Large intestine (tissue), 3 donors: ENCODE results near the gene GTPBP1. TPM values are rescaled to one million over a fixed set of nuclear protein-coding genes. Genes with fewer than 3 reads are reported as not detected.
A peak's percentile ranks its signal among the peaks of the same experiment; 100 is the strongest.

Experiments
- DNase-seq, 2 donors: peaks; one replicate each; pipeline versions ENCODE4 v3.0.0 to v3.0.0-alpha.2; 2013
- H3K27ac ChIP-seq: one replicate; pipeline ENCODE4 v1.5.1; 2013; ENCODE audit warnings: low read length
- H3K27me3 ChIP-seq: 2 replicates; pipeline ENCODE4 v1.6.1; 2013; ENCODE audit warnings: low read length; ENCODE audit not compliant: control insufficient read depth, insufficient read depth
- H3K36me3 ChIP-seq: 2 replicates; pipeline ENCODE4 v1.6.1; 2013; ENCODE audit warnings: low read length; ENCODE audit not compliant: control insufficient read depth, insufficient read depth
- H3K4me1 ChIP-seq: one replicate; pipeline ENCODE4 v1.6.1; 2013; ENCODE audit warnings: low read length; ENCODE audit not compliant: control insufficient read depth, insufficient read depth
- H3K4me3 ChIP-seq: one replicate; pipeline ENCODE4 v1.5.1; 2013; ENCODE audit warnings: low read length
- H3K9me3 ChIP-seq: one replicate; pipeline ENCODE4 v1.6.1; 2013; ENCODE audit warnings: mild to moderate bottlenecking, low read depth, low read length, moderate library complexity; ENCODE audit not compliant: control insufficient read depth
- WGBS: methylation state at CpG from one replicate; pipeline ENCODE4 v1.1.5; 2013; ENCODE audit warnings: low lambda C conversion rate; ENCODE audit not compliant: insufficient coverage; 5-methylcytosine and 5-hydroxymethylcytosine counted together
- polyA plus RNA-seq: library from polyadenylated mRNA; unstranded; fragments of 120-200 nt; gene quantifications from one replicate; pipeline ENCODE4 v1.2.1, GENCODE V29; 2013

Gene GTPBP1
- polyA plus RNA-seq, 1 donor: 57.4 TPM

DNA sequence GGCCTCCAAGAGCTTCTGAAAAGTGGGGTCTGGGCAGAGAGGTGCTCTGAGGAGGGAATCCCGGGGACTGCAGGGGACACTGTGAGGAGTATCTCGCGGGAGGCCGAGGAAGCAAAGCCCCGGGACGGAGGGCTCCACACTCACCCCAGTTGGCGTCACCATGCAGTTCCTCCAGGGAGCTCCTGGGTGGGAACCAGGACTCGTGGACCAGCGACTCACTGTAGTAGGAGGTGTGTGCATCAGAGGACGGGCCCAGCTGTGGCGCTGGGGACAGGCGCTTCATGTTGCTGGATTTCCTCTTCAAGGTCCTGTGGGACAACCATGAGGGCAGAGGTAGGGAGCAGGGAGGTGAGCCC, 45.3 kb downstream of the GTPBP1 start:
- H3K4me1 ChIP-seq: peaks cover 10% of the 10 kb centered on the region
- H3K36me3 ChIP-seq: peaks cover 51% of the 10 kb centered on the region
- no peak overlapping the region for H3K4me3 ChIP-seq
- no peaks in the 10 kb centered on the region for H3K9me3 ChIP-seq
- H3K27ac ChIP-seq: no peak overlapping the region
- DNase-seq: no peak
- H3K27me3 ChIP-seq: no peaks in the 10 kb centered on the region
- WGBS: no CpG with 5 or more reads among the region's 12 CpGs

DNA sequence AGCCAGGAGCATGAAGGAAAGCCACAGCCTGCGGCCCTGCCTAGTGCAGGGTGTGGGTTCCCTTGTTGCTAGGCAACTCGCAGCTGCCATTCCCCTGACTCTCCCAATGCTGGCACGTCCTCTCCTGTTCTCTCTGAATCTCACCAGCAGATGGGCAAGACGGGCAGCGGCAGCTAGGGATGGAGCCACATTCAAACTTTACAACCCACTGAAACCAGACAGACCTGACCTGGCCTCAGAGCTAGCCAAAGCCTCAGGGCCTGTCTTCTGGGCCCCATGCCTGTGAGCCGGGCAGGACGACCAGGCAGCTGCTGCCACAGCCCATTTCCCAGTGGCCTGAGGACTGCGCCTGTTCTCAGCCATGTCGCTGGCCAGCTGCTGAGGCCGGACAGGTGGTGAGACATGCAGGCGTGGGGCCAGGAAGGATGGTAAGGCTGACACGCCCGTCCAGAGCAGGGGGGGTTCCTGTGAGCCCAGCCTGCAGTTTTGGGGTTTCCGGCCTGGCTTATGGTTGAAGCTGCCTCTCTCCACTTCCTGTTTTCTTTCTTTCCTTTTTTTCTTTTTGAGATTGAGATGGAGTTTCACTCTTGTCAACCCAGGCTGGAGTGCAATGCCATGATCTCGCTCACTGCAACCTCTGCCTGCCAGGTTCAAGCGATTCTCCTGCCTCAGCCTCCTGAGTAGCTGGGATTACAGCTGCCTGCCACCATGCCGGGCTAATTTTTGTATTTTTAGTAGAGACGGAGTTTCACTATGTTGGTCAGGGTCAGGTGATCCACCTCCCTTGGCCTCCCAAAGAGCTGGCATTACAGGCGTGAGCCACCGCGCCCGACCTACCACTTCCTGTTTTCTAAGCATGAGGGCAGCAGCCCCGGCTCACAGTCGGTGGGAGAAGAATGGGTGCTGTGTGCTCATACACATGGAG, 45.9 kb downstream of the GTPBP1 start:
- DNase-seq: no peak
- H3K36me3 ChIP-seq: peaks cover 46% of the 10 kb centered on the region
- no peaks in the 10 kb centered on the region for H3K9me3 ChIP-seq
- no peak overlapping the region for H3K27ac ChIP-seq
- WGBS: 80% methylated on average over 1 of the region's 24 CpGs
- peaks cover 10% of the 10 kb centered on the region for H3K4me1 ChIP-seq
- H3K27me3 ChIP-seq: no peaks in the 10 kb centered on the region
- no peak overlapping the region for H3K4me3 ChIP-seq

- Histone ChIP-seq H3K9me3 (no peaks in the 10 kb centered on the region), H3K27me3 (no peaks in the 10 kb centered on the region), H3K27ac (peak overlapping the region; percentile 96), H3K4me1 (peaks cover 10% of the 10 kb centered on the region), H3K4me3 (peak overlapping the region; percentile 54), H3K36me3 (peaks cover 35% of the 10 kb centered on the region)
- peak; percentile 65 to 85 for DNase-seq
- WGBS: 20% methylated on average over 1 of the region's 12 CpGs
Measured at GRCh38 chr22:38753948-38754750, 48.4 kb downstream of the GTPBP1 start.

GRCh38 chr22:38754751-38755154, 49.0 kb downstream of the GTPBP1 start:
- DNase-seq: no peak
- peak overlapping the region; percentile 96 for H3K27ac ChIP-seq
- H3K4me3 ChIP-seq: peak overlapping the region; percentile 54
- WGBS: no CpG with 5 or more reads among the region's 12 CpGs
- peaks cover 29% of the 10 kb centered on the region for H3K36me3 ChIP-seq
- H3K9me3 ChIP-seq: no peaks in the 10 kb centered on the region
- no peaks in the 10 kb centered on the region for H3K27me3 ChIP-seq
- peaks cover 10% of the 10 kb centered on the region for H3K4me1 ChIP-seq

GRCh38 chr22:38755155-38755910, 49.6 kb downstream of the GTPBP1 start:
- peak; percentile 82 to 91 for DNase-seq
- H3K4me1 ChIP-seq: peaks cover 10% of the 10 kb centered on the region
- H3K4me3 ChIP-seq: peak overlapping the region; percentile 54

GRCh38 chr22:38755911-38756532, 50.3 kb downstream of the GTPBP1 start, which contains the start of gene SUN2:
Gene SUN2, minus strand, starts transcription at chr22:38755998. Its CDS starts 3,370 bp downstream, at chr22:38752628.
- Histone ChIP-seq H3K4me1 (peaks cover 10% of the 10 kb centered on the region), H3K9me3 (no peaks in the 10 kb centered on the region), H3K27ac (peak within 1 kb of the TSS; percentile 96), H3K4me3 (peak within 1 kb of the TSS; percentile 58), H3K36me3 (peaks cover 16% of the 10 kb centered on the region), H3K27me3 (no peaks in the 10 kb centered on the region)
- DNase-seq: peak; percentile 88 to 93
- no CpG with 5 or more reads among the region's 68 CpGs for WGBS

More at GRCh38 chr22:38755155-38755910, 49.6 kb downstream of the GTPBP1 start:
- Histone ChIP-seq H3K27ac (peak overlapping the region; percentile 96), H3K27me3 (no peaks in the 10 kb centered on the region), H3K9me3 (no peaks in the 10 kb centered on the region), H3K36me3 (peaks cover 23% of the 10 kb centered on the region)
- WGBS: no CpG with 5 or more reads among the region's 74 CpGs

- H3K36me3 ChIP-seq: peaks cover 8% of the 10 kb centered on the region
- no peaks in the 10 kb centered on the region for H3K27me3 ChIP-seq
- peak overlapping the region; percentile 58 for H3K4me3 ChIP-seq
- H3K9me3 ChIP-seq: no peaks in the 10 kb centered on the region
- WGBS: 100% methylated on average over 1 of the region's 17 CpGs
- H3K27ac ChIP-seq: no peak overlapping the region
- DNase-seq: no peak
- peaks cover 10% of the 10 kb centered on the region for H3K4me1 ChIP-seq
Measured at GRCh38 chr22:38756711-38757463, 51.1 kb downstream of the GTPBP1 start.

- H3K27me3 ChIP-seq: no peaks in the 10 kb centered on the region
- H3K4me1 ChIP-seq: peaks cover 11% of the 10 kb centered on the region
- peaks cover 3% of the 10 kb centered on the region for H3K36me3 ChIP-seq
- no peak overlapping the region for H3K27ac ChIP-seq
- H3K9me3 ChIP-seq: no peaks in the 10 kb centered on the region
- no CpG with 5 or more reads among the region's 4 CpGs for WGBS
- H3K4me3 ChIP-seq: no peak overlapping the region
- DNase-seq: no peak
Measured at GRCh38 chr22:38757464-38757757, 51.7 kb downstream of the GTPBP1 start.

DNA sequence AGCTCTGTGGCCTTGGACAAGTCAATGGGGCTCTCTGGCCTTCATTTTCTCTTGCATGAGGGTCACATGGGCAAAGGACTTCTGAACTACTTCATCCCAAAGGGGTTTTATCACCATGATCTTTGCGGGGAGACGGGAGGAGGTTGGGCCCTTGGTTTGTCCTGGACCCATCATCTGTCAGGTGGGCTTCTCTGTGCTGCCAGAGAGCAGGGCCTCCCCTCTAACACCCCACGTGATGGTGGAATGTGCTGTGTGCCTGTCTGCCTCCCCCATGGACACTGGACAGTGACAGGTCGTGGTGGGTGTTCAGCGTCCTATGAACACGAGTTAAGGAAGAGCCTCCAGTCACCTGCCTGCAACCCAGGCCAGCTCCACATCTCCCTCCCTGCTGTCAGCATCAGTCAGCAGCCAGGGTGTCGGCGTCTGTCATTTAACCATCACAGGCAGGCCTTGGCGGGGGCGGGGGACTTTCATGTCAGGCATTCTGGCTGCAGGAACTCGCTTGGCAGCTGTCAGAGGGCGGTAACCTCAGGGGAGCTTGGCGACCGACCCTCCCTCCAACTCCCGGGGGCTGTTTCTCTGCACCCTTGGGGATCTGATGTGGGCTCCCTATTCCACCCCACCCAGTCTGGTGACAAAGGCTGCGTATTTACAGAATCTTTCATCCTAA, 52.7 kb downstream of the GTPBP1 start:
- H3K27me3 ChIP-seq: no peaks in the 10 kb centered on the region
- no peak overlapping the region for H3K4me3 ChIP-seq
- no peaks in the 10 kb centered on the region for H3K9me3 ChIP-seq
- no CpG with 5 or more reads among the region's 16 CpGs for WGBS
- peaks cover 13% of the 10 kb centered on the region for H3K4me1 ChIP-seq
- H3K36me3 ChIP-seq: no peaks in the 10 kb centered on the region
- H3K27ac ChIP-seq: no peak overlapping the region
- no peak for DNase-seq
